HL-60 (cell line): ENCODE data around the gene TPM2. TPM values are rescaled to one million over a fixed set of nuclear protein-coding genes. Genes with fewer than 3 reads are reported as not detected.

ENCODE experiments used
- DNase-seq, 2 experiments: peaks; one replicate each; pipeline ENCODE4 v3.0.0-alpha.2; 2010 to 2020; ENCODE audit warnings: low read depth in 1 of 2, low spot score in 1 of 2
- H3K27ac ChIP-seq: fragments of 250-450 bp; sonication (Bioruptor Pico); replicated peaks from 2 replicates; pipeline ENCODE4 v1.5.1; 2020; ENCODE audit warnings: mild to moderate bottlenecking, moderate library complexity
- H3K27me3 ChIP-seq: fragments of 250-450 bp; sonication (Bioruptor Pico); 2 replicates; pipeline ENCODE4 v1.5.1; 2021; ENCODE audit warnings: mild to moderate bottlenecking, moderate library complexity; ENCODE audit not compliant: insufficient read depth, poor library complexity, severe bottlenecking
- H3K4me3 ChIP-seq: replicated peaks from 2 replicates; pipeline ENCODE4 v1.5.1; 2011; ENCODE audit warnings: mild to moderate bottlenecking, control low read depth, low read length; ENCODE audit not compliant: insufficient read depth
- CTCF ChIP-seq: IDR thresholded peaks from one replicate; pipeline ENCODE4 v1.5.1; 2011; ENCODE audit warnings: low read length, control low read depth, inconsistent platforms; ENCODE audit not compliant: insufficient read depth
- GABPA ChIP-seq: IDR thresholded peaks from 2 replicates; pipeline ENCODE4 v1.6.1; 2012; ENCODE audit warnings: low read depth
- POLR2AphosphoS5 ChIP-seq: IDR thresholded peaks from 2 replicates; pipeline ENCODE4 v1.6.1; 2012; ENCODE audit warnings: low read depth
- REST ChIP-seq: IDR thresholded peaks from 2 replicates; pipeline ENCODE4 v1.6.1; 2012; ENCODE audit warnings: low read depth; ENCODE audit not compliant: insufficient replicate concordance
- SPI1 ChIP-seq: IDR thresholded peaks from 2 replicates; pipeline ENCODE4 v1.6.1; 2012; ENCODE audit warnings: low read depth, mild to moderate bottlenecking, borderline replicate concordance
- microRNA-seq: library from miRNA; unstranded; fragments of <30 nt; microRNA quantifications from one replicate; pipeline ENCODE4, GENCODE V29; 2018

TPM2 gene

GRCh38 chr9:35636135-35636876 is 53.4 kb downstream of the TPM2 start:
- no peak overlapping the region for H3K4me3 ChIP-seq
- no peak overlapping the region for H3K27ac ChIP-seq
- no peak for TF ChIP-seq GABPA
- TF ChIP-seq CTCF, result no peak
- TF ChIP-seq POLR2AphosphoS5, result no peak
- DNase-seq, result no peak
- no peaks in the 10 kb centered on the region for H3K27me3 ChIP-seq

- DNase-seq, result no peak
- TF ChIP-seq CTCF (no peak), GABPA (no peak), SPI1 (no peak), REST (no peak), POLR2AphosphoS5 (no peak)
- no peak overlapping the region for H3K27ac ChIP-seq
- H3K27me3 ChIP-seq, result no peaks in the 10 kb centered on the region
- H3K4me3 ChIP-seq, result no peak overlapping the region
These were observed 54.0 kb downstream of the TPM2 start for GRCh38 chr9:35635730-35636129.

Small RNA genes lying within 50 kb of the gene (microRNA-seq; reads per million reads assigned to microRNA genes)
- gene MIR6852 (not detected), gene MIR6853 (not detected)
